GM21786 (cell line): ENCODE data around the gene ROR2.

ENCODE experiments used
- ATAC-seq: cut with Tn5 transposase; IDR thresholded peaks from one replicate; pipeline ENCODE4 v1.9.1; 2021; ENCODE audit not compliant: unreplicated experiment

Gene ROR2

DNA sequence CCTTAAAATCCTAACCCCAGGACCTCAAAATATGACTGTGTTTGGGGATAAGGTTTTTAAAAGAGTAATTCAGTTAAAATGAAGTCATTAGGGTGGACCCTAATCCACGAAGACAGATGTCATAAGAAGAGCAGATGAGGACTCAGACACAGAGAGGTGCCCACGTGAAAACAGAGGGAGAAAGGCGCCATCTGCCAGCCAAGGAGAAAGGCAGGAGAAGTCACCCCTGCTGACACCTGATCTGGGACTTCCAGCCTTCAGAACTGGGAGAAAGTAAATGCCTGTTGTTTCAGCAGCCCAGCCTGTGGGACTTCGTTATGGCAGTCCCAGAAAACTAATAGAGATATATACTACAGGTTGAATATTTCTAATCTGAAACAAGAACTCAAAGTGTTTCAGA is 67.4 kb downstream of the ROR2 start:
- ATAC-seq: no peak

DNA sequence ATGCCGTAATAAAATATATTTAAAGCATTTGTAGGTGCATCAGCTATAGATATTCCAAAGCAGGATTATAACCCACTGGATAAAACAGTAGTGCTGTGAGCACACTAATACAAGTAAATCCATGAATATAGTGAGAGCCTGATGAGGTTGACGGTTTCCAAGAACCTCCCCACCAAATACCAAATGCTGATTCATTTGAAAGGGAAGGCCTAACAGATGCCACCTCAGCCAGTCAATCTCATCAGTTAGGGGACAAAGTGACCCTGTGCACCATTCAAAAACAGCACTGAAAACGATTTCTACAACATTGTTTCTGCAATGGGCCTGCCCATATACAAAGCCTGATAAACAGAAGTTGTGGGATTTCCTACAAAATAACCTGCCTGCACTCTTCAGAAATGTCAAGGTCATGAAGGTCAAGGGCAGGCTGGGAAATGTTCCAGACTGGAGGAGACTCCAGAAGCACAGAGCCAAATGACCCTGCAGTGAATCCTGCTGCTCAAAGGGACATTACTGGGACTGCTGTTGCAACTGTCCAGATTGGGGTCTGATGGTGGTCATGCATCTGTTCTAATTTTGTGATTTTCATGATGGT is 69.6 kb downstream of the ROR2 start:
- ATAC-seq: no peak

DNA sequence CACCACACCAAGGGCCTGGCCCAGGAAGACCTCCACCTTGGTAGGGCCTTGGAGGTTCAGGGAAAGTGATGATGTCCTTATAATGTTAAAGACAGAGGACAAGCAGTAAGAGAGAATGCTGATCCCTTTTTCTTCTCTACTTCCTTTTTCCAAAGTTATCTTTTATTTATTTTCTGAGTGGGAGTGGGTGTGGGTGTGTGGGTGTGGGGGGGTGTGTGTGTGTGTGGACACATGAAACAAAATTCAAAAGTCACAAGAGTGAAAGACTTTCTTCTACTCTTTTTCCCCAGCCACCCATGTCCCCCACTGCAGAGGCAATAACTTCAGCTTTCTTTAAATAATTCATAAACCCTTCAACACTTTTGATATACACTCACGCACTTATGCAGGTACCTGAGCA is 70.8 kb downstream of the ROR2 start:
- ATAC-seq: no peak

DNA sequence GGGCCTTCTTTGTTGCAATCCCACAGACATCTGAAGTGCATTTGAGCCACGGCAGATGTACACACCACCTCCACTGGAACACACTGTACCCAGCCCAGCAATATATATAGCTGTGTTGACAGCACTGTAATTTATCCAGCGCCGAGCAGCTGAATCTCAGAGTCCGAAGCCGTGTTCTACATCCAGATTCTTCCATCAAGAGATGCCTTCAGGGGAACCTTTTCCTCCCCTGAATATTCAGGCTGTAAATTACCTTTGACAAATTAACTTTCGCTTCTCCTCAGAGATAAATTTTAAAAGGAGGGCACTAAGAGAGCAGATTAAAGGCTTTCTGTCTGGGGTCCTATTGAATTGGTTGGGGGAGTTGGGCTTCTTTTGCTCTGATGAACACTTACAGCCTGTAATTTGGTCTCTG is 76.4 kb downstream of the ROR2 start:
- ATAC-seq: no peak

DNA sequence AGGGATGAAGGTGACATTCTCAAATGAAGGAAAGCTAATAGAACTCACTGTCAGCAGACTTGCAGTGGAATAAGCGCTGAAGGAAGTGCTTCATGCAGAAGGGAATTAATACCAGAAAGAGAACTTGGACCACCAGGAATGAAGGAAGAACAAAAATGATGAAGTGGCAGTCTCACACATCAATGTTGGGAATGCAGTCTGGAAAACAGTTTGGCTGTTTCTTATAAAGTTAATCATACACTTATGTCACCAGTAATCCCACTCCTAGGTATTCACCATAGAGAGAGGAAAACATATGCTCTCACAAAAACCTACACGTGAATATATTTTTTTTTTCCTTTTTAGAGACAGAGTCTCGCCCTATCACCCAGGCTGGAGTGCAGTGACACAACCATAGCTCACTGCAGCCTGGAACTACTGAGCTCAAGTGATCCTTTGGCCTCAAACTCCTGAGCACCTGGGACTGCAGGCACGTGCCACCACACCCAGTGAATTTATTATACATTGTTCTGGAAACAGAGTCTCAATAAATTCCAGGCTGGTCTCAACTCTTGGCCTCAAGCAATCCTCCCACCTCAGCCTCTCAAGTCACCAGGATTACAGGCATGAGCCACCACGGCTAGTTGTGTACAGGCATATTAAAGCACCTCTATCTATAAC is 81.2 kb downstream of the ROR2 start:
- ATAC-seq: no peak

DNA sequence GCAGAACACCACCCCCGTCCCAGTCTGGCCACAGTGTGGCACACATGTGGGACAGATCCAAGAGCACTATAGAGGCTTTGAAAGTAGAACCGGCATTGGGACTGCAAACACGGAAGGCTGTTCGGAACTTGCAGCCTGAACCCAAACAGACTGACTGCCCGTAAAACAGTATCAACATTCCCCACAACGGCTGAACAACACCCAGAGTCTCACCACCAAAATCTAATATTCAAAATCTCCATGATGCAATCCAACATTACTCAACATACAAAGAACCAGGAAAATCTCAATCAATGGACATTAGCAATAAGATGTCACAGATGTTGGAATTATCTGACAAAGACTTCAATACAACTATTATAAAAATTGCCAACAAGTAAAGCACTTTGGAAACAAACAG is 82.3 kb downstream of the ROR2 start:
- ATAC-seq: no peak

DNA sequence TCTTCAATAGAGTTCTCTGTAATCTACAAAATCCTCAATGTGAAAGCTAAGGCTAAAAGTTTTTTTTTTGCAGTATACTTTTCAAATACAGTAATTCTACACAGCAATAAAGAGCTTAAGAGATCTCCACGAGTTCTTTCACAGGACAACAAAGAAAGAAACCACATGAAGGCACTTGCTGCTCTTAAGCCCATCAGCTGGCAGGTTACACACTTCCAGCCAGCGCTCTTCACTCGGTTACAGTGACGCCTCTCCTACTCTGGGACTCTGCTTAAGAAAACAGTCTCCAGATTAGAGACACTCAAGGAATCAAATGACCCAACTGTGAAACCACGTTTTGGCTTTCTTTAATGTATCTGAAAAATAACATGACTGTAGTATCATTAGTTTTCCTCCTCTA is 85.0 kb downstream of the ROR2 start:
- ATAC-seq: no peak

DNA sequence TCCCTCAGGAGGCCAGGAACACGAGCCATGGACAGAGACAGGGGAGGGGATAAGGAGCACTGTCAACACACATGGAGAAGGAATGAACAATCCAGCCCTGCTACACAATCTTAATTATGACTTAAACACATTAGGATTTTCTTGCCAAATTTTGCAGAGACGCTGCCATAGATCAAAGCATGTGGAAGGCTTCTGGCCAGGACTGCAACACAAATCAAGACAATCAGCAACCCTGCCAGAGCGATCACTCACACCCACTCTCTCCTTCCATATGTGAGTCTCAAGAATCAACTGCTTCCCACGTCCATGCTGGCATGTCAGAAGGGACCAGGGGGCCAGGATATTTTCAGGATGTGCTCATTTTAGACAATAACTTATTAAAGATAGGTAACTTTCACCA is 85.6 kb downstream of the ROR2 start:
- ATAC-seq: no peak

DNA sequence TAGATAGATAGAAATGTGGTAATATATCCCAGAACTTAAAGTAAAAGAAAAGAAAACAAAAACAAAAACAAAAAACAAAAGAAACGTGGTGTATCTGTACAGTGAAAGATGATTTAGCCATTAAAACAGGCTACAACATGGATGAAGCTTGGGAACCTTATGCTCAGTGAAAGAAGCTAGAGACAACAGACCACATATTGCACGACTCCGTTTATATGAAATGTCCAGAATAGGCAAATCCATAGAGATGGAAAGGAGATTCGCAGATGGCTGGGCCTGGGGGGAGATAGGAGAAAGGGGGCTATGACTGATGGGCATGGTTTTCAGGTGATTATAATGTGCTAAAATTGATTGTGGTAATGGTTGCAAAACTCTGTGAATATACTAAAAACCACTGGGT is 86.6 kb downstream of the ROR2 start:
- ATAC-seq: no peak

DNA sequence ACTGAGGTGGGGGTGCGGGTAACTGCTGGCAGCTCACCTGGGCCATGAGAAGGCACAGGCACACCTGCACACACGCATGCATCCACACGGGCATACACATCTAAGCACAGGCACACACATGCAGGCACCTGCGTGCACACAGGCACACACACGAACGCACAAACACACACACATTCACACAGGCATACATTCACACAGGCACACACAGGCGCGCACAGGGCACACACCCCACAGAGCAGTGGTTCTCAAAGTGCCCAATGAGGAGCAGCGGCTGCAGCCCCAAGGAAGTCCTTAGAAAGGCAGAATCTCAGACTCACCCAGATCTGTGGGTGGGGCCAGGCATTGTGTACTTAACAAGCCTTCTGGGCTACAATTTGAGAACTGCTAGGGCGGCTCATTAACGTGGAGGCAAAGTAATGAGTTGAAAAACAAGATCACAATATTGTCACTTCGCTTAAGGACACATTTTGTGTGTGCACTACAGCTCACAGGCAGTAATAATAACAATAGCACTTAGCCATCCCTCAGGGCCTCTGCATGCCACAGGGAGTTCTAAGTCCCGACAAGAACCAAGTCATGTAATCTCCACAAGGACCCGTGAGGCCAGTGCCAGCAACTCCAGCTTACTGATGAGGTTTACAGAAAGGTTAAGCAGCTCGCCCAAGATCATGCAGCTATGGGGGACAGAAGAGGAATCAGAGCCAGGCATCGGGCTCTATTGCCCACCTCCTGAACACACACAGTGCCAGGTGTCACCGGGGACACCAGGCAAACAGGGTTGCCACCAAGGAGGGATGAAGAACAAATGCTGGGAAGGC is 91.6 kb downstream of the ROR2 start:
- ATAC-seq: no peak

DNA sequence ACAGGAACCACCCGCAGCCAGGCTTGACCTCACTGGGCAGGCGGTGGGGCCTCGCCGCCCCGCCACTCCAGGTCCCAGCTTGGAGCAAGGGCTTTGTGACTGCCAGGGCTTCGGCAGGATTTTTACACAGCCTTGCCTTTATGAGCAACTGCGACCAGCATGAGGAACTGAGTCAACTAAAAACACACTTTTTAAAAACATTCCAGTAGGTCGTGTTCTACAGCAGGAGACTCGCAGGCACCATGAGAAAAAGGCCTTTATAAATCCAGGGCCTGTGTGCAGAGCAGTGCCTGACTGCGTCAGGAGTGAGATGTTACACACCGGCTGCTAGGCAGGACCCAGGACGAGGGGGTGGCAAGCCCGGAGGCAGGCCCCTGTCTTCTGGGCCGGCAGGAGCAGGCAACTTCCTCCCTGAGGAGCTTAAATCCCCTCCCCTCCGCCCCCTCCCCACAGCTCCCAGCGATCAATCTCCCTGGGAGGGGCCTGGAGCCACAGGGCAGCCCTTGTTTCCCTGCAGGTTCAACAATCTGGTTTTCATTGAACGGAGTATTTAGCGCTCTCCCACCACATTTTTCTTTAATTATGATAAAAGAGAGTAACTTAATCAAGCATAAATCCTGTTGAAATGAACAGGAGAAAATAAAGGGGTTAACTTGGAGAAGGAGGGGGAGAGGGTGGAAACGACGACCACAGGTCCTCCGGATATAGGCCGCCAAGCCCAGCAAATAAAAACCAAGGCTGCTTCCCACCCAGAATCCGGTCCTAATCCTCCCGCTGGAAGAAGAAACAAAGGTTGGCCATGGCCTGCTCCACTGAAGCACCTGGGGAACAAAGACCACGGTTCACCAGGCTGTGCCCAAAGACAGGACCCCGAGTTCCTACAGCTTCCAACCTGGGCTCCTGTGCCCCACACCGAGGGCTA is 92.5 kb downstream of the ROR2 start:
- ATAC-seq: no peak

DNA sequence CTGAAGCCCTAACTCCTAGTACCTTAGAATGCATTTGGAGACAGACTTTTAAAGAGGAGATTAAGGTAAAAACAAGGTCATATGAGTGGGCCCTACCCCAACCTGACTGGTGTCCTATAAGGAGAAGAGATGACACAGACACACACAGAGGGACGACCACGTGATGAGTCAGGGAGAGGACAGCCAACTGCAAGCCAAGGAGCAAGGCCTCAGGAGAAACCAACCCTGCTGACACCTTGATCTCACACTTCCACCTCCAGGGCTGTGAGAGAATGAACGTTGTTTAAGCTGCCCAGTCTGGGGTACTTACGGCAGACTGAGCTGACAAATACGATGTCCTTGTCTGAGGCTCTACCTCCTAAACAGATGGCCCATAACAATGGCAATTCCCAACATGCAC is 93.6 kb downstream of the ROR2 start:
- no peak for ATAC-seq

DNA sequence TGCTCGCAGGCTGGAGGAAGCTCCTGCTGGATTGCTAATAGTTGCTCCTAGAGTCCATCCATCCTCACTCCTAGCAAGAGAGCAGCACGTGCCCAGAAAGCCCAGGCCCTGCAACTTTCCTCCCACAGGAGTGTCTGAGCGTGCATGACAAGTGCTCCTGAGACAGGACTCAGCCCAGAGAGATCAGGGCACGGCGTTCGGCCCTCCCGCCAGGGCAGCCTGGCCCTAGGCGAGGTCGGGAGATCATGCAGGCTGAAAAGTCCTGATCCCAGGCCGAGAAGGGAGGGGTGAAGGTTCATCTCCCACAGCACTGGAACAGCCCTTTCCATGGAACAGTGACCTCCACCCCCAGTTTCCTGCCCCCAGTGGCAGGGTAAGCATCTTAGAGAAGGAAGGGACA is 94.8 kb downstream of the ROR2 start:
- no peak for ATAC-seq

DNA sequence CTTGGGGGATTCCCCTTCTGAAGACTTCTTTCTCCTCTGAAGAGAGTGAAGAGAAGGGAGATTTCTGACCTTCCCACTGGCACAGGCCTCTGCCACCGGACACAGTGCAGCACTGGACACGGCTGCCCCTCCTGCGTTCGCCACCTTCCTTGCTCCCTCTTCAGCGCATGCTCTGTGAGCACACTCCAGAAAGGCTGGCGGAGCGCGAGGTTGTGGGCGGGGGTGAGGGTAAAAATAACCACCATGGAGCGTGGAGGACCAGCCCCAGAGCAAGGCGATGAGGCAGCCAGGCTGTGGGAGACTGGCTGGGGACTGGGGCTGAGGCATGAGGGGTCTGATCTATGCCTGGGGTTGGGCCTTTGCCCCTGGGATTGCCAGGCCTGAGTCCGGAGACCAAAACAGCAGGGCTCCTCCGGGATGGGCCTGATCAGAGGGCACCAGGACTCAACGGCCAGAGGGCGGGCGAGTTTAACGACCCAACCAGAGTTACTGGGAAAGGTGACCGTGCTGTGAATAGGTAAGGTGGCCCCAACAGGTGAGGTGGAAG is 97.2 kb downstream of the ROR2 start:
- no peak for ATAC-seq

DNA sequence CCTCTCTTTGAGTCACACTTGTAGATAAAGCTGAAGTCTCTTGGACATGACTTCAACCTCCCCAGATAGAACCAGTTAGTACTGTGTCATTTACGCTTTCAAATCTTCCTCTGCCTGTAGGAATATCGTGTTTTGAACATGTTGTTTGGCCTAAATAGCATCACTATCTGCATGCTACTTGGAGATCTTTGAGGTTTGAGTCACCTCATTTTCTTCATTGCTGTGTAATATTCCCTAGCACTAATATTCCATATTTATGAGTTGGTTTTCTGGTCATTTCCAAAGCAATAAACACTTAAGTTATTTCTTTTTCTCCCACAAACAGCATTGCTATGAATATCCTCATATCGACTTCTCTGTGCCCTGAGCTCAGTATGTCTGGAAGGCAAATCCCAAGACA is 100.3 kb downstream of the ROR2 start:
- no peak for ATAC-seq

DNA sequence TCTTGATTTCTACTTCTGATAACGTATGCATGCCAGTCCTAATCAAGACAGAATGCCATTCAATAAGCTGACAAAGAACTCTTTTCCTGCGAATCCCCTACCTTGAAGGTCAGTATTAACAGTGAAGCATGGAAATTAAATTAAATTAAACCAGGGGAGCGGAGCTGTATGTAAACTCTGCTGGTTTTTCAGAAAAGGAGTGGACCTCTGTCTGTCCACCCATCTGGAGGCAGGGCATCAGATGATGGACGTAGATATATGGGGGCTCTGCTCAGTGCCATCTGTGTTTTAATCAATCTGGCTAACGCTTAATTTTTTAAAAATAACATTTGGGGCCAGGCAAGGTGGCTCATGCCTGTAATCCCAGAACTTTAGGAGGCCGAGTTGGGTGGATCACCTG is 101.9 kb downstream of the ROR2 start:
- no peak for ATAC-seq

DNA sequence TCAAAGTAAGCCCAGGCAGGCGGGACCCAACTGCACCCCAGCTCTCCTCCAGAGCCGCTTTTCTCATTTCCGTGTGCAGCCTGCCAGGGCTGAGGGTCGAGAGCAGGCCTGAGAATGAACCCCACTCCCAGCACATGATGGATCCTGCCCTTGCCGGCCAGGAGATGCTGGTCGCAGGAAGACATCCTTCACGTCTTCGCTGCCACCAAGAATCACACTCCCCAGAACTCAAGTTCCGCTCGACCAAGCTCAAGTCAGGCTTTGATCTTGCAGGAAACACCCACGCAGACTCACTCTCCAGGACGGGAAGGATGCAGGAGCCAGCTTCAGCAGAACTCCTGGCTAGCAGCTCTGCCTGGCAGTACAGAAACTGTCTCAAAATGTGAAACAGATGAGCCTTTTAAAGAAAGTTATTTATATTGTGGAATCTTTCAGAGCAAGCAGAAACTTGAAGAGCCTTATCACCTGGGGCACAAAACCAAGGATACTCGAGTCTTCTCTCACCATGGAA is 102.4 kb downstream of the ROR2 start:
- no peak for ATAC-seq

DNA sequence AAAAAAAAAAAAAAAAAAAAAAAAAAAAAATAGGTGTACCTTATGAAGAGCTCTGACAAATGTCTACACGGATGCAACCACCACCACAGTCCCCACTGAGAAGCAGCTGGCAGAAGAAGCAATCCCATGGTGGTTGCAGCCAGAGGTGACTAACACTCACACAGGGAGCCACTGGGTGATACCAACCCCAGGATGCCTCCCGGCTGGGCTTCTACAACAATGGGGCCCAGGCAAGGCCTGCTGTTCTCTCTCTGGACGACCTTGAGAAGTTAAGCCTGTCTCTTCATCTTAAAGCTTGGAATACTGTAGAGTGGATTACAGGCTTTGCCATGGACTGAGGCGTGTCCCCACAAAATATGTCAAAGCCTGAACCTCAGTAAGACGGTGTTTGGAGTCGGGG is 104.1 kb downstream of the ROR2 start:
- no peak for ATAC-seq

DNA sequence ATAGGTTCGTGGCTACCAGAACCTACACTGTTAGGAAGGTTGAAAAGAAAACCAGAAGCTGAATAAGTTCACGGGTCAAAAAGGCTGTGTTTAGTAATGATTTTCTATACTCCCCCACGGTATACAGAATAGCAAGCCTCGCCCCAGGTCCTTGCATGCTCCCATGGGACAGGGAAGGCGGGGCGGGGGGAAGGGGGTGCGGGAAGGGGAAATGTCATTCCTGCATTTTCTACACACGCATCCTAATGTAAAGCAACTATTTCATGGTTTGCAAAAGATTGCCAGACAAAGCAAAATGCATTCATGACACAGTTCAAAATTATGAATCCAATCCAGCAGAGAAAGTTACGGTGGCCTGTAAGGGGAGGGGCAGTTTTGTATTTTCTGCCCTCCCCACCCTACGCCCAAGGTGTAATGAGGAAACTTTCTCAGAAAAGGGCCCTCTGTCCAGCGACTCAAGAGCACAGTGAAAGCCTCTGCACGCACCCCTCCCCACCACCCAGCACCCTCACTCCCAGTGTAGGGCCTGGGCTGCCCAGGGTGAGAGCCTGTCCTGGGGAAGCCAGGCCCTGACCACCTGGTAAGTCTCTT is 105.2 kb downstream of the ROR2 start:
- no peak for ATAC-seq

DNA sequence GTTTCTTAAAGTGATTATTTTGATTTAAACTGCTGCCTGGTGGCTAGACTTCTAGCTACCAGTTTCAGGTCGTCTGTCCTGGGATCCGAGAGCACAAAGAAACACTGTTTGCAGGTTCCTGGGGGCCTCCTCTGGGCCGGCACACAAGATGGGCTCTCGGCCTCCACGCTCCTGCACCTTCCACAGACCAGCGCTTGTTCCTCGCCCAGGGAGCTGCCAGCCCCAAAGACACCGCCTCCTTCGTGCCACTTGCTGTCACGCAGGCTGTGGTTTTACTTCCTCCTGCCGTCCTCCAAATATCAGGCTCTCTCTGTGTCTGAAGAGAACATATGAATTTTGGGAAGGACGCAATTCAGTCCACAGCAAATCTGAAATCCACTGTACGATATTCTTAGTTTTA is 105.8 kb downstream of the ROR2 start:
- no peak for ATAC-seq
